ENCODE results near the gene XPOT. TPM values are rescaled to one million over a fixed set of nuclear protein-coding genes. Genes with fewer than 3 reads are reported as not detected.

The XPOT gene
- total RNA-seq, 2 experiments from 2014 or later: 90.4 to 124 TPM

DNA sequence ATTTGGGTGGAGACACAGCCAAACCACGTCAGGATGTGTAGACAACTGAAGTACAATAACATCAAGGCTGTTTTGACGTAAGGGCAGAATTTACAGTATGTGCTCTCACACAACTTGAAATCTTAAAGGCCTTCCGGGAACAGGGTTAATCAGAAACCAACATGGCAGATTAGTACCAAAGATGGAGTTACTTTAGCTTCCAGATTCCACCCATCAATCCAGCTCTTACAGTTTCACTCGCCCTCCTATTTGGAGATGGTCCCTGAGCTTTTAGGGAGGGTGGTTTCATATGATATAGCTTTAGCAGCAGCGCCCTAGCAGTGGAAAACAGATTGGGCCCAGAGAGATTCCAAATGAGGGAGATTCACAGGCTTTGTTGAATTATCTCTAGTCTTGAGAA, 2.0 kb upstream of the XPOT start:
- peaks cover 12% of the 10 kb centered on the region for H3K36me3 Mint-ChIP-seq
- no peaks in the 10 kb centered on the region for H3K9me3 Mint-ChIP-seq (ENCODE audit: low read depth)
- H3K27me3 Mint-ChIP-seq: no peaks in the 10 kb centered on the region
- peaks cover 31% of the 10 kb centered on the region for H3K4me1 Mint-ChIP-seq
- ATAC-seq: no peak
- no peak overlapping the region for H3K27ac Mint-ChIP-seq
- H3K4me3 Mint-ChIP-seq: no peak overlapping the region
- DNase-seq: no peak
- CTCF ChIA-PET: no interaction called here

GRCh38 chr12:64404470-64405256, 471 bp downstream of the XPOT start:
- Mint-ChIP-seq H3K4me1 (peaks cover 44% of the 10 kb centered on the region), H3K27ac (peak overlapping the region; percentile 95), H3K4me3 (peak overlapping the region; percentile 97), H3K9me3 (ENCODE audit: low read depth) (no peaks in the 10 kb centered on the region), H3K36me3 (peaks cover 15% of the 10 kb centered on the region), H3K27me3 (no peaks in the 10 kb centered on the region)
- CTCF ChIA-PET: interaction anchor here (0.6 to 1.3 kb wide), 3 partner anchors 49 to 590 kb away, joined by 3 read pairs; no protein-coding TSS in a partner anchor
- ATAC-seq: peak; percentile 35
- peak; percentile 80 for DNase-seq

DNA sequence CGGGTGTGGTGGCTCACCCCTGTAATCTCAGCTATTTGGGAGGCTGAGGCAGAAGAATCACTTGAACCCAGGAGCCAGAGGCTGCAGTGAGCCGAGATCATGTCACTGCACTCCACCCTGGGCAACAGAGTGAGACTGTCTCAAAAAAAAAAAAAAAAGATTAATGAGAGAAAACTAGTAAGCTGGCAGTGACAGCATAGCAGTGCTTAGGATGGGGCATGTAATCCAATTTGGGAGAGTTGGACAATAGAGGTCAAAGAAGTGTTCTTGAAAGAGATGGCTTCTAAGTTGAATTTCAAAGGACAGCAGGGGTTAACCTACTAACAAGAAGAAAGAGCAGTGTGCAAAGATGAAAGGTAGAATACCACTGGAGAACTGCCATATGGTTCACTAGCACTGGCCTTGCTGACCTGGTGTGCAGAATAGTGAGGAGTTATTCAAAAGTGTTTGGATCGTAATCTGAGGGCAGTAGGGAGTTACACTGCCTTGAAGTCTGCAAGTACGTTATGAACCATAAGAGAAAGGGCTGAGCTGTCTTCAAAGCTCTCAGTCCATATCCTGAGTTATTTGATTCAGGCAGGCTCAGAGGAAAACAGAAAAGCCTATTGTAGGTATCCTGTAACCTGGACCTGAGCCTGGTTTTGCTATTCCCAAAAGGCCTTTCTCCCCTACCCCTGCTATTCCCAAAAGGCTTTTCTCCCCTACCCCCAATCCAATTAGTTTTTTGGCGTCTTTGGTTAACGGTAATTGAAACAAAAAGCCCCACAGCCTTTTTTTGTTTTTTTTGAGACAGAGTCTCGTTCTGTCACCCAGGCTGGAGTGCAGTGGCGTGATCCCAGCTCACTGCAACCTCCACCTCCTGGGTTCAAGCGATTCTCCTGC, 3.4 kb downstream of the XPOT start:
- Mint-ChIP-seq H3K36me3 (peaks cover 35% of the 10 kb centered on the region), H3K9me3 (ENCODE audit: low read depth) (no peaks in the 10 kb centered on the region), H3K27me3 (no peaks in the 10 kb centered on the region), H3K4me1 (peaks cover 40% of the 10 kb centered on the region), H3K4me3 (no peak overlapping the region), H3K27ac (peak overlapping the region; percentile 20)
- DNase-seq: no peak
- CTCF ChIA-PET: interaction anchor here (1.5 to 2.2 kb wide), 2 partner anchors 10 to 35 kb away, joined by 5 to 6 read pairs; no protein-coding TSS in a partner anchor
- ATAC-seq: no peak

DNA sequence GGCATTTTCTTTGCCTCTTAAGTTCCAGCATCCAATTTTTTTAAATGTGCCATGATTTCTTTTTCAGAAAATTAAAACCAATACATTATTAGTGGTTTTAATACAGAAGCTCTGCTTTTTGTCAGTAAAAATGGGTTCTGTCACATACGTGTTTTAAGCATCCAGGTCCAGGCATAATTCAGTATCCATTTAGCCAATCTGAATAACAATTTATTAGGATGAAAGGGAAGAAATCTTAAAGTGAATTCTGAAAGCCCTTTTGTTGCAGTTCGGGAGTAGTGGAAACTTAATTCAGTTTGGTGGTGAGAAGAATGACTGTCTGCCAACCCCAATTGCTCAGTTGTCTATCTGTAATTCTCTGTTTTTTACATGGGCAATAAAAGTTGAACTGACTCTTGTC, 7.2 kb downstream of the XPOT start:
- Mint-ChIP-seq H3K27me3 (no peaks in the 10 kb centered on the region), H3K9me3 (ENCODE audit: low read depth) (no peaks in the 10 kb centered on the region), H3K4me1 (peaks cover 28% of the 10 kb centered on the region), H3K4me3 (no peak overlapping the region), H3K36me3 (peaks cover 50% of the 10 kb centered on the region), H3K27ac (no peak overlapping the region)
- CTCF ChIA-PET: no interaction called here
- no peak for ATAC-seq
- DNase-seq: no peak

GRCh38 chr12:64412459-64412858, 8.3 kb downstream of the XPOT start:
- Mint-ChIP-seq H3K36me3 (peaks cover 50% of the 10 kb centered on the region), H3K27ac (no peak overlapping the region), H3K9me3 (ENCODE audit: low read depth) (no peaks in the 10 kb centered on the region), H3K27me3 (no peaks in the 10 kb centered on the region), H3K4me1 (peaks cover 22% of the 10 kb centered on the region), H3K4me3 (no peak overlapping the region)
- DNase-seq (no peak), ATAC-seq (no peak)
- CTCF ChIA-PET: no interaction called here

DNA sequence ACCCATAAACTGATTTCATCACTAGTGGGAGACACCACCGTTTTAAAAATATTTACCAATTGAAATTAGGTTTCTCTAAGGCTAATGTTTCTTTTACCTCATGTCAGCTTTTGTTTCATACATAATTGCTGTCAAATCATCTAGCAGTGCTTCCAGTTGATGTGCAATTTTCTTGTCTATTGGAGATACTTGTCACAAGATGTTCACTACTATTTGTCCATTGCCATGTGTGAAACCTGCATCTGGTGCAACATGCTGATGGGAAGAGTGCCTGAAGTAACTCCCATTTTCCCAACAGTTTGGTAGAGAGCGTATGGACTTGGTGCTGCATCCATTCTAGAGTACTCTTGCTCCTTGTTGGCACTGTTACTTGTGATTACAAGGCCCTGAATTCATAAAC, 9.7 kb downstream of the XPOT start:
- H3K9me3 Mint-ChIP-seq (ENCODE audit: low read depth): no peaks in the 10 kb centered on the region
- no peaks in the 10 kb centered on the region for H3K27me3 Mint-ChIP-seq
- H3K36me3 Mint-ChIP-seq: peaks cover 57% of the 10 kb centered on the region
- peaks cover 11% of the 10 kb centered on the region for H3K4me1 Mint-ChIP-seq
- CTCF ChIA-PET: no interaction called here
- no peak overlapping the region for H3K27ac Mint-ChIP-seq
- H3K4me3 Mint-ChIP-seq: no peak overlapping the region
- no peak for ATAC-seq
- DNase-seq: no peak

DNA sequence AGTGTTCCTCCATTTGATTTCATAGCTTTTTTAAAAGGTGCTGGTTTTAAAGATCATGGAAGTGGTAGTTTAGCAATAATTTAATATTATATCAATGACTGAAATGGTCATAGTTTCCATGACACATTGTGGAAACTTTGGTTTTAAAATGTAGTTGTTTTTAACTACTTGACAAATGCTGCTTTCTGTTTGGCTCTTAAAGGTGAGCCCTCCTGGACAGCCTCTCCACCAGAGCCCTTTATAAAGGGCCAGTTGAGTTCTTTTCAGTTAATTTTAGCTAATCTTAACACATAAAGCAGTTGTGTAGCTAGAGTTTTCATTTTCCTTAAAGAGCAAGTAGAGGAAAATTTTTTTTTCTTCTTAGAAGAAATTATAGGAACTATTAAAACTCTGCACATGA, 14.0 kb downstream of the XPOT start:
- H3K4me1 Mint-ChIP-seq: peaks cover 6% of the 10 kb centered on the region
- ATAC-seq (peak; percentile 39), DNase-seq (no peak)
- H3K27ac Mint-ChIP-seq: no peak overlapping the region
- H3K27me3 Mint-ChIP-seq: no peaks in the 10 kb centered on the region
- H3K36me3 Mint-ChIP-seq: peaks cover 51% of the 10 kb centered on the region
- no peak overlapping the region for H3K4me3 Mint-ChIP-seq
- no peaks in the 10 kb centered on the region for H3K9me3 Mint-ChIP-seq (ENCODE audit: low read depth)
- CTCF ChIA-PET: interaction anchor here (1.8 kb wide), 1 partner anchor 10 kb away, joined by 6 read pairs; no protein-coding TSS in a partner anchor

GRCh38 chr12:64419696-64420095, 15.5 kb downstream of the XPOT start:
- Mint-ChIP-seq H3K27ac (no peak overlapping the region), H3K9me3 (ENCODE audit: low read depth) (no peaks in the 10 kb centered on the region), H3K27me3 (no peaks in the 10 kb centered on the region), H3K4me3 (no peak overlapping the region), H3K36me3 (peaks cover 57% of the 10 kb centered on the region), H3K4me1 (peaks cover 3% of the 10 kb centered on the region)
- DNase-seq (no peak), ATAC-seq (no peak)
- CTCF ChIA-PET: no interaction called here

DNA sequence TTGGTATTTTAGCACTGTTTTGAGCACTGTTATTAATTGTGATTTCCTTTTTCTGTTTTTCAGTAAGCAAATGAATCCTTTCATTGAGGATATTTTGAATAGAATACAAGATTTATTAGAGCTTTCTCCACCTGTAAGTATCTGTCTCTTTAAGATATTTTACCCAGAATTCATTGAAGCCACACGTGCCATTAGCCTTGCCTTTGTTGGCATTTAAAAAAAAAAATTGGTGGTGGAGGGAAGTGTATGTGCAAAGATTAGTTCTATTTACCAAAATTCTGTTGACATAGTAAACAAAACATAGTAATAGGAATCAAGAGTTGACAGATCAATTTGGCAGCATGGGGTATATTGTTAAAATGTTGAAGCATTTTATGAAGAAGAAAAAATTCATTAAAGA, 23.8 kb downstream of the XPOT start:
- no peaks in the 10 kb centered on the region for H3K27me3 Mint-ChIP-seq
- no peak for ATAC-seq
- peaks cover 3% of the 10 kb centered on the region for H3K4me1 Mint-ChIP-seq
- no peak overlapping the region for H3K4me3 Mint-ChIP-seq
- no peak for DNase-seq
- H3K36me3 Mint-ChIP-seq: peaks cover 78% of the 10 kb centered on the region
- CTCF ChIA-PET: no interaction called here
- no peaks in the 10 kb centered on the region for H3K9me3 Mint-ChIP-seq (ENCODE audit: low read depth)
- peak overlapping the region; percentile 43 for H3K27ac Mint-ChIP-seq

- peaks cover 3% of the 10 kb centered on the region for H3K4me1 Mint-ChIP-seq
- ATAC-seq (no peak), DNase-seq (no peak)
- no peaks in the 10 kb centered on the region for H3K27me3 Mint-ChIP-seq
- no peaks in the 10 kb centered on the region for H3K9me3 Mint-ChIP-seq (ENCODE audit: low read depth)
- H3K4me3 Mint-ChIP-seq: no peak overlapping the region
- H3K36me3 Mint-ChIP-seq: peaks cover 76% of the 10 kb centered on the region
- CTCF ChIA-PET: no interaction called here
- no peak overlapping the region for H3K27ac Mint-ChIP-seq
Observed at GRCh38 chr12:64428956-64429355, 24.8 kb downstream of the XPOT start.

DNA sequence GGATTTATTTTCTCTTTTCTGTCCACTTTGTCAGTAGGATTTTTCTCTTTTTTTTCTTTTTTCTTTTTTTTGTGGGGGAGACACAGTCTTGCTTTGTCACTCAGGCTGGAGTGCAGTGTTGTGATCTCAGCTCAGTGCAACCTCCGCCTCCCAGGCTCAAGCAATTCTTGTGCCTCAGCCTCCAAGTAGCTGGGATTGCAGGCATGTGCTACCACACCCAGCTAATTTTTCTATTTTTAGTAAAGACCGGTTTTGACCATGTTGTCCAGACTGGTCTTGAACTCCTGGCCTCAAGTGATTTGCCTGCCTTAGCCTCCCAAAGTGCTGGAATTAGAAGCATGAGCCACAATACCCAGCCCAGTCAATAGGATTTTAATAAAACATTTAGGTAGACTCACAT, 26.7 kb downstream of the XPOT start:
- Mint-ChIP-seq H3K4me3 (no peak overlapping the region), H3K4me1 (peaks cover 3% of the 10 kb centered on the region), H3K27me3 (no peaks in the 10 kb centered on the region), H3K36me3 (peaks cover 75% of the 10 kb centered on the region), H3K27ac (no peak overlapping the region), H3K9me3 (ENCODE audit: low read depth) (no peaks in the 10 kb centered on the region)
- CTCF ChIA-PET: no interaction called here
- ATAC-seq: no peak
- DNase-seq: no peak

GRCh38 chr12:64431791-64432190, 27.6 kb downstream of the XPOT start:
- DNase-seq (no peak), ATAC-seq (no peak)
- Mint-ChIP-seq H3K9me3 (ENCODE audit: low read depth) (no peaks in the 10 kb centered on the region), H3K4me3 (no peak overlapping the region), H3K36me3 (peaks cover 72% of the 10 kb centered on the region), H3K27me3 (no peaks in the 10 kb centered on the region), H3K27ac (no peak overlapping the region), H3K4me1 (peaks cover 3% of the 10 kb centered on the region)
- CTCF ChIA-PET: interaction anchor here (1.3 kb wide), 1 partner anchor 13 kb away, joined by 4 read pairs; no protein-coding TSS in a partner anchor

- Mint-ChIP-seq H3K4me1 (no peaks in the 10 kb centered on the region), H3K9me3 (ENCODE audit: low read depth) (no peaks in the 10 kb centered on the region), H3K27me3 (no peaks in the 10 kb centered on the region), H3K27ac (no peak overlapping the region), H3K4me3 (no peak overlapping the region), H3K36me3 (peaks cover 72% of the 10 kb centered on the region)
- ATAC-seq: no peak
- CTCF ChIA-PET: no interaction called here
- DNase-seq: no peak
Observed at GRCh38 chr12:64433915-64434314, 29.7 kb downstream of the XPOT start.

DNA sequence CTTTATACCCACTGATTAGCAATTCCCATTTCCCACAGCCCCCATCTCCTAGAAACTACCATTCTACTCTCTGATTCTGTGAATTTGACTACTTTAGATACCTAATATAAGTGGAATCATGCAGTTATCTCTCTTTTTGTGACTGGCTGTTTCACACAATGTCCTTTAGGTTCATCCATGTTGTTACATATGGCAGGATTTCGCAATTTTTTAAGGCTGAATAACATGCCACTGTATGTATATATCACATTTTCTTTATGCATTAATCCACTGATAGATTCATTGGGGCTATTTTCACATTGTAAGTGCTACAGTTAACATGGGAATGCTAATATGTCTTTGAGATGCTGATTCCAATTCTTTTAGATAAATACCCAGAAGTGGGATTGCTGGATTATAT, 35.9 kb downstream of the XPOT start:
- ATAC-seq (no peak), DNase-seq (no peak)
- H3K4me3 Mint-ChIP-seq: no peak overlapping the region
- H3K4me1 Mint-ChIP-seq: peaks cover 4% of the 10 kb centered on the region
- no peaks in the 10 kb centered on the region for H3K27me3 Mint-ChIP-seq
- H3K9me3 Mint-ChIP-seq (ENCODE audit: low read depth): no peaks in the 10 kb centered on the region
- CTCF ChIA-PET: no interaction called here
- peaks cover 53% of the 10 kb centered on the region for H3K36me3 Mint-ChIP-seq
- no peak overlapping the region for H3K27ac Mint-ChIP-seq

Data from activated CD8-positive, alpha-beta memory T cell treated with anti-CD3 and anti-CD28 coated beads, Interleukin-2, amount 10 ng/mL, durations not matched to agents 7 days and 5 days (primary cell).